SJCRH30 (cell line): ENCODE results near the gene PRKCB. TPM values are rescaled to one million over a fixed set of nuclear protein-coding genes. Genes with fewer than 3 reads are reported as not detected.
"Not testable (repeated sequence)": the region's sequence is repeated elsewhere in the genome, so short reads cannot be mapped to it uniquely, and the experiment has no call there.

ENCODE experiments used
- DNase-seq, 2 experiments: peaks; one replicate each; pipeline ENCODE4 v3.0.0-alpha.2; 2015 to 2020
- H3K27ac ChIP-seq: fragments of 250-450 bp; sonication (Bioruptor Pico); 2 replicates; pipeline ENCODE4 v1.5.1; 2020; ENCODE audit warnings: mild to moderate bottlenecking, moderate library complexity
- H3K27me3 ChIP-seq: fragments of 250-450 bp; sonication (Bioruptor Pico); 2 replicates; pipeline ENCODE4 v1.5.1; 2020; ENCODE audit warnings: mild to moderate bottlenecking, moderate library complexity
- H3K36me3 ChIP-seq: fragments of 250-450 bp; sonication (Bioruptor Pico); 2 replicates; pipeline ENCODE4 v1.5.1; 2020; ENCODE audit warnings: mild to moderate bottlenecking, moderate library complexity
- H3K4me1 ChIP-seq: fragments of 250-450 bp; sonication (Bioruptor Pico); 2 replicates; pipeline ENCODE4 v1.5.1; 2020; ENCODE audit warnings: mild to moderate bottlenecking, moderate library complexity
- H3K4me3 ChIP-seq: fragments of 250-450 bp; sonication (Bioruptor Pico); 2 replicates; pipeline ENCODE4 v1.5.1; 2020; ENCODE audit warnings: mild to moderate bottlenecking, moderate library complexity
- H3K9me3 ChIP-seq: fragments of 250-450 bp; sonication (Bioruptor Pico); replicated peaks from 2 replicates; pipeline ENCODE4 v1.5.1; 2020; ENCODE audit warnings: mild to moderate bottlenecking, moderate library complexity
- total RNA-seq: library from RNA; depleted of rRNA; stranded (reverse); fragments of >200 nt; shearing (Covaris generic); gene quantifications from 2 replicates; pipeline ENCODE4 v1.2.3, GENCODE V29; 2014

Gene PRKCB
- total RNA-seq, 1 experiment from 2014 or later = not detected

GRCh38 chr16:24014955-24015354 is 179.2 kb downstream of the PRKCB start:
- not testable (repeated sequence) for H3K36me3 ChIP-seq, H3K4me3 ChIP-seq, H3K4me1 ChIP-seq, H3K27ac ChIP-seq, H3K9me3 ChIP-seq, DNase-seq, H3K27me3 ChIP-seq

- no peaks in the 10 kb centered on the region; the same call in 1 of the 2 replicates for H3K4me1 ChIP-seq
- peak in 1 of 2 experiments; percentile 4 for DNase-seq
- no peak overlapping the region for H3K27ac ChIP-seq
- H3K9me3 ChIP-seq = no peaks in the 10 kb centered on the region
- no peak overlapping the region for H3K4me3 ChIP-seq
- no peaks in the 10 kb centered on the region for H3K36me3 ChIP-seq
- H3K27me3 ChIP-seq = no peaks in the 10 kb centered on the region
Measured at GRCh38 chr16:24015923-24016322, 180.1 kb downstream of the PRKCB start.

GRCh38 chr16:24018485-24018884 is 182.7 kb downstream of the PRKCB start:
- DNase-seq = no peak
- no peak overlapping the region for H3K27ac ChIP-seq
- no peaks in the 10 kb centered on the region; the same call in 1 of the 2 replicates for H3K4me1 ChIP-seq

GRCh38 chr16:24022797-24023196 is 187.0 kb downstream of the PRKCB start:
- Histone ChIP-seq H3K9me3 (no peaks in the 10 kb centered on the region), H3K27me3 (no peaks in the 10 kb centered on the region; the same call in 1 of the 2 replicates), H3K4me3 (no peak overlapping the region), H3K4me1 (no peaks in the 10 kb centered on the region), H3K36me3 (no peaks in the 10 kb centered on the region), H3K27ac (no peak overlapping the region)
- DNase-seq = no peak

More at GRCh38 chr16:24018485-24018884, 182.7 kb downstream of the PRKCB start:
- no peaks in the 10 kb centered on the region for H3K27me3 ChIP-seq
- no peak overlapping the region for H3K4me3 ChIP-seq
- H3K36me3 ChIP-seq = no peaks in the 10 kb centered on the region
- H3K9me3 ChIP-seq = no peaks in the 10 kb centered on the region

- H3K4me1 ChIP-seq = no peaks in the 10 kb centered on the region
- no peaks in the 10 kb centered on the region for H3K9me3 ChIP-seq
- no peak overlapping the region for H3K27ac ChIP-seq
- H3K27me3 ChIP-seq = no peaks in the 10 kb centered on the region; the same call in 1 of the 2 replicates
- no peak for DNase-seq
- no peak overlapping the region for H3K4me3 ChIP-seq
- no peaks in the 10 kb centered on the region for H3K36me3 ChIP-seq
Measured at GRCh38 chr16:24023621-24024020, 187.8 kb downstream of the PRKCB start.

GRCh38 chr16:24024971-24025370 is 189.2 kb downstream of the PRKCB start:
- H3K4me3 ChIP-seq = no peak overlapping the region
- no peak overlapping the region for H3K27ac ChIP-seq
- H3K4me1 ChIP-seq = no peaks in the 10 kb centered on the region
- H3K36me3 ChIP-seq = no peaks in the 10 kb centered on the region
- H3K27me3 ChIP-seq = no peaks in the 10 kb centered on the region; the same call in 1 of the 2 replicates
- H3K9me3 ChIP-seq = no peaks in the 10 kb centered on the region
- DNase-seq = no peak

- Histone ChIP-seq H3K27me3 (no peaks in the 10 kb centered on the region; the same call in 1 of the 2 replicates), H3K4me1 (no peaks in the 10 kb centered on the region), H3K36me3 (no peaks in the 10 kb centered on the region), H3K4me3 (no peak overlapping the region), H3K9me3 (no peaks in the 10 kb centered on the region), H3K27ac (no peak overlapping the region)
- DNase-seq = no peak
Measured at GRCh38 chr16:24027466-24027865, 191.7 kb downstream of the PRKCB start.

GRCh38 chr16:24029841-24030240 is 194.1 kb downstream of the PRKCB start:
- not testable (repeated sequence) for H3K4me1 ChIP-seq, DNase-seq

GRCh38 chr16:24035127-24035842 is 199.5 kb downstream of the PRKCB start:
- Histone ChIP-seq H3K9me3 (no peaks in the 10 kb centered on the region), H3K27me3 (no peaks in the 10 kb centered on the region), H3K36me3 (no peaks in the 10 kb centered on the region), H3K27ac (no peak overlapping the region), H3K4me1 (no peaks in the 10 kb centered on the region), H3K4me3 (no peak overlapping the region)
- no peak for DNase-seq

More at GRCh38 chr16:24029841-24030240, 194.1 kb downstream of the PRKCB start:
- not testable (repeated sequence) for H3K27ac ChIP-seq, H3K4me3 ChIP-seq, H3K9me3 ChIP-seq, H3K36me3 ChIP-seq, H3K27me3 ChIP-seq

- H3K27me3 ChIP-seq = no peaks in the 10 kb centered on the region
- no peaks in the 10 kb centered on the region for H3K9me3 ChIP-seq
- no peaks in the 10 kb centered on the region for H3K4me1 ChIP-seq
- no peak overlapping the region for H3K27ac ChIP-seq
- no peak for DNase-seq
- H3K36me3 ChIP-seq = no peaks in the 10 kb centered on the region
- no peak overlapping the region for H3K4me3 ChIP-seq
Measured at GRCh38 chr16:24036038-24036543, 200.3 kb downstream of the PRKCB start.

GRCh38 chr16:24036614-24037013 is 200.8 kb downstream of the PRKCB start:
- peak; percentile 36 to 64 for DNase-seq
- no peaks in the 10 kb centered on the region for H3K36me3 ChIP-seq
- no peaks in the 10 kb centered on the region for H3K4me1 ChIP-seq
- no peak overlapping the region for H3K27ac ChIP-seq
- no peak overlapping the region for H3K4me3 ChIP-seq
- no peaks in the 10 kb centered on the region for H3K27me3 ChIP-seq
- H3K9me3 ChIP-seq = no peaks in the 10 kb centered on the region

- H3K9me3 ChIP-seq = no peaks in the 10 kb centered on the region
- no peak overlapping the region for H3K27ac ChIP-seq
- DNase-seq = no peak
- no peaks in the 10 kb centered on the region for H3K27me3 ChIP-seq
- H3K4me1 ChIP-seq = no peaks in the 10 kb centered on the region
- no peaks in the 10 kb centered on the region for H3K36me3 ChIP-seq
- H3K4me3 ChIP-seq = no peak overlapping the region
Measured at GRCh38 chr16:24037335-24037734, 201.6 kb downstream of the PRKCB start.

GRCh38 chr16:24041834-24042631 is 206.2 kb downstream of the PRKCB start:
- no peaks in the 10 kb centered on the region for H3K36me3 ChIP-seq
- H3K4me1 ChIP-seq = no peaks in the 10 kb centered on the region
- no peaks in the 10 kb centered on the region for H3K27me3 ChIP-seq
- H3K27ac ChIP-seq = no peak overlapping the region
- no peak overlapping the region for H3K4me3 ChIP-seq
- peak; percentile 46 to 73 for DNase-seq
- H3K9me3 ChIP-seq = no peaks in the 10 kb centered on the region

- Histone ChIP-seq H3K4me3 (no peak overlapping the region), H3K9me3 (no peaks in the 10 kb centered on the region), H3K27me3 (no peaks in the 10 kb centered on the region), H3K4me1 (no peaks in the 10 kb centered on the region), H3K36me3 (no peaks in the 10 kb centered on the region), H3K27ac (no peak overlapping the region)
- no peak for DNase-seq
Measured at GRCh38 chr16:24044467-24044866, 208.7 kb downstream of the PRKCB start.

GRCh38 chr16:24045641-24046040 is 209.9 kb downstream of the PRKCB start:
- H3K27ac ChIP-seq = no peak overlapping the region
- DNase-seq = peak in 1 of 2 experiments; percentile 24

More at GRCh38 chr16:24045641-24046040, 209.9 kb downstream of the PRKCB start:
- Histone ChIP-seq H3K4me3 (no peak overlapping the region), H3K36me3 (no peaks in the 10 kb centered on the region), H3K4me1 (no peaks in the 10 kb centered on the region), H3K9me3 (no peaks in the 10 kb centered on the region), H3K27me3 (no peaks in the 10 kb centered on the region)
